RWPE2 (cell line): ENCODE measurements around the gene PPP2R2B.
A peak's percentile ranks its signal among the peaks of the same experiment; 100 is the strongest.

Experiments
- ATAC-seq: fragments of 200-7000 bp; cut with Tn5 transposase; 3 replicates; pipeline ENCODE4 v1.9.1; 2021; ENCODE audit warnings: low read depth
- DNase-seq: peaks from one replicate; pipeline ENCODE4 v3.0.0-alpha.2; 2020; ENCODE audit warnings: low spot score
- H3K27ac ChIP-seq: fragments of 450-650 bp; 2 replicates; pipeline ENCODE4 v1.5.1; 2017; ENCODE audit warnings: mild to moderate bottlenecking; ENCODE audit not compliant: poor library complexity, severe bottlenecking
- H3K27me3 ChIP-seq: fragments of 250-450 bp; sonication (Bioruptor Pico); 2 replicates; pipeline ENCODE4 v1.5.1; 2021; ENCODE audit warnings: mild to moderate bottlenecking, moderate library complexity; ENCODE audit not compliant: insufficient read depth, poor library complexity, severe bottlenecking
- H3K36me3 ChIP-seq: fragments of 250-450 bp; sonication (Bioruptor Pico); 2 replicates; pipeline ENCODE4 v1.5.1; 2020; ENCODE audit warnings: low read depth, mild to moderate bottlenecking, moderate library complexity
- H3K4me1 ChIP-seq: fragments of 250-450 bp; sonication (Bioruptor Pico); 2 replicates; pipeline ENCODE4 v1.5.1; 2021; ENCODE audit warnings: mild to moderate bottlenecking, moderate library complexity; ENCODE audit not compliant: insufficient read depth, poor library complexity, severe bottlenecking
- H3K4me3 ChIP-seq: fragments of 250-450 bp; sonication (Bioruptor Pico); 2 replicates; pipeline ENCODE4 v1.5.1; 2021; ENCODE audit warnings: mild to moderate bottlenecking, moderate library complexity; ENCODE audit not compliant: severe bottlenecking
- H3K9me3 ChIP-seq: fragments of 250-450 bp; sonication (Bioruptor Pico); 2 replicates; pipeline ENCODE4 v1.5.1; 2021; ENCODE audit warnings: mild to moderate bottlenecking, moderate library complexity; ENCODE audit not compliant: severe bottlenecking
- TF ChIP-seq, protein P1 (sequence below): fragments of 450-650 bp; IDR thresholded peaks from one replicate; pipeline ENCODE4 v1.5.1; 2017; ENCODE audit warnings: mild to moderate bottlenecking, moderate library complexity; ENCODE audit not compliant: poor library complexity, severe bottlenecking

PPP2R2B gene

DNA sequence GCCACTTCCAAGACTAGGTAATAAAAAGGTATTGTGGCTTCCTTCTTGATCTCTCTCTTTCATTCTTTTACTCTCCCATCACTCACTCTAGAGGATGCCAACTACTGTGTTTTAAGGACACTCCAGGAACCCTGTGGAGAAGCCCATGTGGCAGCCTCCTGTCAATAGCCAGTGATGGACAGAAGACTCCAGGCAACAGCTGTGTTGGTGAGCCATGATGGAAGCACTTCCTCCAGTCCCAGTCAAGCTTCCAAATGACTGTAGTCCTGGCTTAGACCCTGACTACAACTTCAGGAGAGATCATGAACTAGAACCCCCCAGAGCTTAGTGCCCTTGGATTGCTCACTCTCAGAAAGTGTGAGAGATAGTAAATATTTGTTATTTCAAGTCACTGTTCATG lies 123.9 kb downstream of the PPP2R2B start:
- Histone ChIP-seq H3K36me3 (no peaks in the 10 kb centered on the region), H3K9me3 (no peaks in the 10 kb centered on the region), H3K27me3 (no peaks in the 10 kb centered on the region), H3K4me1 (peaks cover 5% of the 10 kb centered on the region), H3K27ac (no peak overlapping the region), H3K4me3 (no peak overlapping the region)
- TF ChIP-seq, protein P1, sequence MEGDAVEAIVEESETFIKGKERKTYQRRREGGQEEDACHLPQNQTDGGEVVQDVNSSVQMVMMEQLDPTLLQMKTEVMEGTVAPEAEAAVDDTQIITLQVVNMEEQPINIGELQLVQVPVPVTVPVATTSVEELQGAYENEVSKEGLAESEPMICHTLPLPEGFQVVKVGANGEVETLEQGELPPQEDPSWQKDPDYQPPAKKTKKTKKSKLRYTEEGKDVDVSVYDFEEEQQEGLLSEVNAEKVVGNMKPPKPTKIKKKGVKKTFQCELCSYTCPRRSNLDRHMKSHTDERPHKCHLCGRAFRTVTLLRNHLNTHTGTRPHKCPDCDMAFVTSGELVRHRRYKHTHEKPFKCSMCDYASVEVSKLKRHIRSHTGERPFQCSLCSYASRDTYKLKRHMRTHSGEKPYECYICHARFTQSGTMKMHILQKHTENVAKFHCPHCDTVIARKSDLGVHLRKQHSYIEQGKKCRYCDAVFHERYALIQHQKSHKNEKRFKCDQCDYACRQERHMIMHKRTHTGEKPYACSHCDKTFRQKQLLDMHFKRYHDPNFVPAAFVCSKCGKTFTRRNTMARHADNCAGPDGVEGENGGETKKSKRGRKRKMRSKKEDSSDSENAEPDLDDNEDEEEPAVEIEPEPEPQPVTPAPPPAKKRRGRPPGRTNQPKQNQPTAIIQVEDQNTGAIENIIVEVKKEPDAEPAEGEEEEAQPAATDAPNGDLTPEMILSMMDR: no peak
- DNase-seq (no peak), ATAC-seq (no peak)

DNA sequence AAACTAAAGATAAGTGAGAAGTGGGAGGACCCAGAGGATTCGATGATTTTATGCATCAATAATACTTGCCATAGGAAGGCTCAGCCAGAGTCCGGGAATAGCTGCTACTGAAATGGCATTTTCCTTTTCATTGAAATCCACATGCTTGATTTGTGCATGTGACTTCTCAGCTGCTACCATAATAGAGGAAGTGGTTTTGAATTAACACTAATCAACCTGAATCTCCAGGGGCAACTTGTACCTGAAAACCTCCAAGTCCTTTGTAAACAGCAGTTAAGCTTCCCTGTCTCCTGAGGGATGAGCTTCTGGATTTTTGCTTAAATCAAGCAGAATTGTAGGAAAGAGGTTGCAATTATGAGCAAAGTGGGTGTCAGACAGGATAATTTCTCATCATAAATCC lies 124.9 kb downstream of the PPP2R2B start:
- DNase-seq: no peak
- Histone ChIP-seq H3K27ac (no peak overlapping the region), H3K9me3 (no peaks in the 10 kb centered on the region), H3K4me3 (no peak overlapping the region), H3K36me3 (no peaks in the 10 kb centered on the region), H3K27me3 (no peaks in the 10 kb centered on the region), H3K4me1 (peaks cover 5% of the 10 kb centered on the region)
- TF ChIP-seq, protein P1: no peak
- no peak for ATAC-seq

DNA sequence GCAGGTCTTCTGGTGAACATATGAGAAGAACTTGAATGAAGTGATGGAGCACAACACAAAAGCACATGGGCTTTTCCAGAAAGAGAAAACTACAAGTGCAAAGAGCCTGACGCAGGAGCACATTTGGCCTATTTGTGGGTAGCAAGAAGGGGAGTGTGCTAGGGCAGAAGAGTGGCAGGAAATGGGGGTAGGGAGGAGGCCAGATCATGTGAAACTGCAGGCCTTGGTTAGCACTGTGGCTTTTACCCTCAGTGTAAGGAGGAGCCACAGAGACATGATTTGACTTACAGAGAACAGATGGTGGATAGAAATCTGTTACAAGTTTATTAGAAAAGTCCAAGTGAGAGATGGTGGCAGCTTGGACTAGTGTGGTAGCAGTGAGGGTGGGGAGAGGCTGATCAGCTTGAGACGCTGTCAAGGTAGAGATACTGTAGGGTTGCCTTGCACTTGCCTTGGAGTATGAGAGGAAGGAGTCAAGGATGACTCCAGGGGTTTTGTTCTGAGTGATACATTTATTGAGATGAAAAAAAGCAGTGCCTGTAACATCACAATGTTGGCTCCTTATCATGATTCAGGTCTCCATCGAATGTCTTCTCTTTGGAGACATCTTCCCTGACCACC lies 126.7 kb downstream of the PPP2R2B start:
- no peak for ATAC-seq
- no peaks in the 10 kb centered on the region for H3K9me3 ChIP-seq
- H3K4me3 ChIP-seq: no peak overlapping the region
- no peaks in the 10 kb centered on the region for H3K27me3 ChIP-seq
- no peaks in the 10 kb centered on the region for H3K36me3 ChIP-seq
- H3K27ac ChIP-seq: no peak overlapping the region
- H3K4me1 ChIP-seq: peaks cover 5% of the 10 kb centered on the region
- TF ChIP-seq, protein P1: no peak
- no peak for DNase-seq

DNA sequence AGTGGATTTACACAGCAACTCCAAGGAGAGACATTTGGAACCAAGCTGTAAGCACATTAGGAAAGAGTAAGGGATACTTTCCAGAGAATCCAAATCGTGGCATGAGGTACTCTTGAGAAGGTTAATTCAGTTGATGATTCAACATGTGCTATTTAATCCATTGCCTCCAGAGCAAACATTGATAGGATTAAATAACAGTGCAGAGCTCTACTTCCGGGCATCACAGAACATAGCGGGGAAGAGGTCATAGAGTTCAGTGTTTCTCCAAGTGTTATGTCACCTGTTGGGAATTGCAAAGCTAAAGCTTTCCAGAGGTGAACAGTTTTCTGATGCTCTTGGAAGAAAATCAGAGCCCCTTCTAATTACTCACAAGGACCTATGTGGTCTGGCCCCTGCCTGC lies 127.5 kb downstream of the PPP2R2B start:
- Histone ChIP-seq H3K9me3 (no peaks in the 10 kb centered on the region), H3K27ac (no peak overlapping the region), H3K27me3 (no peaks in the 10 kb centered on the region), H3K36me3 (no peaks in the 10 kb centered on the region), H3K4me1 (peaks cover 5% of the 10 kb centered on the region), H3K4me3 (no peak overlapping the region)
- TF ChIP-seq, protein P1: no peak
- ATAC-seq: peak; percentile 95
- no peak for DNase-seq

DNA sequence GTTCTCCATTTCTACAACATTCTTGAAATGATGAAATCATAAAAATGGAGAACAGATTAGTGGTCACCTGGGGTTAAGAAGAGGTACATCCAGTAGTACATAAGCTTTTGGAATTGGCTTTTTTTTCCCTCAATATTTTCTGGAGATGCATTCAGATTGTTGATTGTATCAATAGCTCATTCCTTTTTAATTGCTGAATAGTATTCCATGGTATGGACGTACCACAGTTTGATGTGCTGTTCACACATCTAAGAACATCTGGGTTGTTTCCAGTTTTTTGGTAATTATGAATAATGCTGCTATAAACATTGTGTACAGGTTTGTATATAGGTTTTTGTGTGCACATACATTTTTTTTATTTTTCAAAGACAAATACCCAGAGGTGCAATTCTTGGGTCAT lies 130.0 kb downstream of the PPP2R2B start:
- Histone ChIP-seq H3K27me3 (no peaks in the 10 kb centered on the region), H3K27ac (no peak overlapping the region), H3K4me3 (no peak overlapping the region), H3K36me3 (no peaks in the 10 kb centered on the region), H3K9me3 (no peaks in the 10 kb centered on the region), H3K4me1 (peaks cover 5% of the 10 kb centered on the region)
- TF ChIP-seq, protein P1: no peak
- ATAC-seq: no peak
- DNase-seq: no peak
